NK-92 (cell line): ENCODE data around the gene SLC15A4.
"Not testable (repeated sequence)": the region's sequence is repeated elsewhere in the genome, so short reads cannot be mapped to it uniquely, and the experiment has no call there.

Experiments used
- DNase-seq: peaks from one replicate; lab custom pipeline; 2025; ENCODE audit not compliant: unreplicated experiment; lab: John Stamatoyannopoulos, UW

SLC15A4 gene

DNA sequence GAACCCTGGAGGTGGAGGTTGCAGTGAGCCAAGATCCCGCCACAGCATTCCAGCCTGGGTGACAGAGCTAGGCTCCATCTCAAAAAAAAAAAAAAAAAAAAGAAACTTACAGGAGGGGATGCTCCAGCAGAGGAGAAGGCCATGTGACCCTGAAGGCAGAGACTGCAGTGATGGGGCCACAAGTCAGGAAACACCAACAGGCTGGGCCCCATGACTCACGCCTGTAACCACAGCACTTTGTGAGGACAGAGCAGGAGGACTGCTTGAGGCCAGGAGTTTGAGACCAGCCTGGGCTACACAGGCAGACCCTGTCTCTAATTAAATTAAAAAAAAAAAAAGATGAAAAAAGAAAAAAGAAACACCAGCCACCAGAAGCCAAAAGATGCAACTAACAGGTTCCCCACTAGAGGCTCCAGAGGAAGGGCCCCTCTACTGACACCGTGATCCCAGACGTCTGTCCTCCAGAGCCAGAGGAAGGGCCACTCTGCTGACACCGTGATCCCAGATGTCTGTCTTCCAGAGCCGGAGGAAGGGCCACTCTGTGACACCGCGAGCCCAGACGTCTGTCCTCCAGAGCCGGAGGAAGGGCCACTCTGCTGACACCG, 20.4 kb upstream of the SLC15A4 start:
- no peak for DNase-seq

DNA sequence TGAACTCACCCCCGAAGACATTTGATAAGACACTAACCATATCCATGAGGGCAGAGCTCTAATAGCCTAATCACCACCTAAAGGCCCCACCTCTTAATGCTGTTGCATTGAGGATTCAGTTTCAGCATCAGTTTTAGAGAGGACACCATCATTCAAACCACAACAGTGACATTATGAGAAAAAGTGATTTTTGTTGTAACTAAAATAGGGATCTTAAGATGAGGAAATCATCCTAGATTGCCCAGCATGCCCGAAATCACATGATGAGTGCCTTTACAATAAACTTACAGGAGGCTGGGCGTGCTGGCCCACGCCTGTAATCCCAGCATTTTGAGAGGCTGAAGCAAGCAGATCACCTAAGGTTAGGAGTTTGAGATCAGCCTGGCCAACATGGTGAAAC, 19.8 kb upstream of the SLC15A4 start:
- no peak for DNase-seq

DNA sequence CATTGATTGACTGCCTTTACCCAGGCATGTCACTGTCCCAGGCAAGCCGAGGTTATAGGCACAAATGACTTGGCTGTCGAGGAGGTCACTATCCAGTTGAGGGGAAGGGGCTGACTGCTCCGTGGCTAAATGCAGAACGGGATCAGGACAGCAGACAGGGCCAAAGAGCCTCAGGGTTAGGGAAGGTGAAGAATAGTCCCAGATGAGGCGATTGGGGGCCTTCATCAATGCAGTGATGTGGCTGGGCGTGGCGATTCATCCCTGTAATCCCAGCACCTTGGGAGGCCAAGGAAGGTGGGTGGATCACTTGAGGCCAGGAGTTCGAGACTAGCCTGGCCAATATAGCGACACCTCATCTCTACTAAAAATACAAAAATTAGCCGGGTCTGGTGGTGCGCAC, 18.8 kb upstream of the SLC15A4 start:
- no peak for DNase-seq

DNA sequence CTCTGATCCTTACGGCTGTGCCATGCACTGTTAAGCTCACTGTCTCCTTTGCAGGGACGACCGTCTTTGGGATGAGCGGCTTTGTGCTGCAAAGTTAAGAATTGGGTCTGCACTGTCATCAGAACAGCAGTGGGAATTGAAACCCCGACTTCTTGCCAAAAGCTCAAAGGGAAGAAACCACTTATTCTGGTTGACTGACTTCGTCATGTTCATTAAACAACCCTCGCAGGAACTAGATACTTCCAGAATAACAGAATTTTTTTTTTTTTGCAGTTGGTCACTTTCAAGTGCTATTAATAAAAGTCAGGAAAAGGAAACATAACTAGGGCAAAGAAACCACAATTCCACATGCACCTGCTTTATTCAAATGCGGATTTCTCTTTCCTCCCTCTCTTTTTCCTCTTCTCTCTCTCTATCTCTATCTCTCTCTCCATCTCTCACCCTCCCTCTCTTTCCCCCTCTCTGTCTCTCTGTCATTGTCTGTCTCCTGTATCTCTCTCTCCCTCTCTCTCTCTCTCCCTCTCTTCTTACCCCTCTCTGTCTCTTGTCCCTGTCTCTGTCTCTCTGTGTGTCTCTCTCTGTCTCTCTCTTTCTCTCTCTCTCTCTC, 17.2 kb upstream of the SLC15A4 start:
- no peak for DNase-seq

DNA sequence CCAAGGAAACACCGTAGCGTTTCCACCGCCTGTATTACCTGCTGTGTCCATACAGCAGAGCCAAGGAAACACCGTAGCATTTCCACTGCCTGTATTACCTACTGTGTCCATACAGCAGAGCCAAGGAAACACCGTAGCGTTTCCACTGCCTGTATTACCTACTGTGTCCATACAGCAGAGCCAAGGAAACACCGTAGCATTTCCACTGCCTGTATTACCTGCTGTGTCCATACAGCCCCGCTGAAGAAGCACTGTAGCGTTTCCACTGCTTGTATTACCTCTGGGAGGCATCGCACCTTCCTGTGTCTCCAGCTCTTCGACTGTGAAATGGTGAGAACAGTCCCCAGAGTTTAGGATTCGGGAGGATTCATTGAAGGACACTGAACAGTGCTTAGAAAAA, 16.1 kb upstream of the SLC15A4 start:
- not testable (repeated sequence) for DNase-seq

DNA sequence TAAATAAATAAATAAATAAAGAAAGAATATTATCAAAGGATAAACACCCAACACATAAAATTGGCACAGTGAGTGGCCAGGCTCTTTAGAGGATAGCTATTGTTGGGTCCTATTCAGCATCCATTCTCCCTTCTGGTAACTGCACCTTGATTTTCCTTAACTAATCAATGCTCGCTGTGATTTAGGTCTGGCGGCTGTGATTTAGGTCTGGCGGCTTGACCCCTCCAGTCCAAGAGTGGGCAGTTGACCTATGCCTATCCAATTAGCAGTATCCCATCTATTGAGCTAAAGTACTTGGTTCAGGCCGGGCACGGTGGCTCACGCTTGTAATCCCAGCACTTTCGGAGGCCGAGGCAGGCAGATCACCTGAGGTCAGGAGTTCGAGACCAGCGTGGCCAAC, 9.7 kb upstream of the SLC15A4 start:
- DNase-seq = no peak

DNA sequence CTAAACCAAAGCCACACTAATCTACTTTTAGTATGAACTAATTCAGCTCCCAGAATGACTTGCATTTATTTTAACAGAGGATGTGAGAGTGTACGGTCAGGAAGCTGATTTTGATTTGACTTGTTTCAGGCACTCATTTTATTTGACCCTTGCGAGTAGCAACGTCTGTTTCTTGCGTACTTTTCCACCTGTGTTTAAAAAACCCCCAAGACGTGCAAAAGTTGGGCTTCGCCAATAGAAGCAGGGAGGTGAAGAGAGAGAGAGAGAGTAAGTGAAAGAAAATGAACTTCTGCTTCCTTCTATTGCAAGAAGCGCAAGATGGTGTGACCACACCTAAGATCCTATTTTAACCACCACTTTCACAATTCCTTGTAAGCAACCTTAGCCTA, 6.7 kb upstream of the SLC15A4 start:
- no peak for DNase-seq

DNA sequence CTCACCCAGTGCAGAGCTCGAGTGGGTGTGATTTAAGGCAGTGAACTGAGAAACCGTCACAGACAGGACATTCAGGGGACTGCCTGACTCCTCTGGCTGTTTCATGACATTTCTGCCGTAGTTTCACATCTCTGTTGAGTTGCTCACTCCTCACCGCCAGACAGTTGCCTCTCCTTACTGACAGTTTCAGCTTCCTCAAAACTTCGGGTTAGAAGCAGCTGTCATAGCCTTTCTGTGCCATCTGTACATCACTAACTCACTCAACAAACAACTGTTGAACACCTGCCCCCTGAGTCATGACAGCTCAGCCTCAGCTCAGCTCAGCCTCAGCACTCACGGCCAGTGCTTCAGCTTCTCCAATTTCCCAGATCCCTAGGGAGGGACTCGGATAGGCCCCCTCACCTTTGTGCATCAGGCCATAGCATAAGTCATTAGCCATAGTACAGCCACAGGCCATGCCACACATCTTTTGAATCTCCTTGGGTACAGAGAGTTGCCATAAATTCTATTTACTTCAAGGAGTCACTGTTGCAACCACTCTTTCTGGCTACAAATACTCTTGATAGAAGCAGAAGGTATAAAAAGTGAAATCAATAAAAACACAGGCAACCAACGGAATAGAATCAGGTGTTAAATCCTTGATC, 6.2 kb upstream of the SLC15A4 start:
- DNase-seq = no peak

DNA sequence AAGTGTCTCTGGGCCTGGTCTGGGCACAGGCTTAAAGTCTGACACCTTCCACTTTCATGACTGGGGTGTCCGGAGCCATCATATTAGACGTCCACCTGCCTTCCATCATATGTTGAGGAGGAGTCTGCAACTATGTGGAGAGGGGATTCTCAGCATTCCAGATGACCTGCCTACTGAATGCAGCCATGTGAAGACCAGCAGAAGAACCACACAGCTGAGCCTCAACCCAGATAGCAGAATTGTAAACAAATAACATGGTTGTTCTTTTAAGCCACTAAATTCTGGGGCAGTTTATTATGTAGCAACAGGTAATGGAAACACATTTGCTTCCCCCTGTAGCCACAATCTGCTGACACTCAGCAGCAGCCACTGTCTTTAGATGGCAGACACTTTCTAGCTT, 4.0 kb upstream of the SLC15A4 start:
- DNase-seq = no peak

DNA sequence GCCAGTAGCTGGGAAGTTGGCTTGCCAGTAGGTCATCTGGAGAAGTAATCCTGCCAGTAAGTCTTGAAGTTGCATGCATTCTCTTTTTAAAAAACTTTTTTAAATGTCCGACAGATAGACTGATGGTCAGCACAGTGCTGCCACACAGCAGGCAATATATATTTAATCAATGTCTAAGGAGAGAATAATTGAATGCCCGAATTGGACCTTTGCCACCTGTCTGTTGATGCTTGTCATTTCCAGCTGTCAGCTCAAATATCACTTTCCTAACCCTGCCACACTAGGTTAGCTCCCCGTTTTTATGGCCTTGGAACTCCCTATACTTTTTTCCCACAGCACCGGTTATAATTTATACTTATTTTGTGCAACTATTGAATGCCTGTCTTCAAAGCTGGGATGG, 2.1 kb upstream of the SLC15A4 start:
- no peak for DNase-seq

DNA sequence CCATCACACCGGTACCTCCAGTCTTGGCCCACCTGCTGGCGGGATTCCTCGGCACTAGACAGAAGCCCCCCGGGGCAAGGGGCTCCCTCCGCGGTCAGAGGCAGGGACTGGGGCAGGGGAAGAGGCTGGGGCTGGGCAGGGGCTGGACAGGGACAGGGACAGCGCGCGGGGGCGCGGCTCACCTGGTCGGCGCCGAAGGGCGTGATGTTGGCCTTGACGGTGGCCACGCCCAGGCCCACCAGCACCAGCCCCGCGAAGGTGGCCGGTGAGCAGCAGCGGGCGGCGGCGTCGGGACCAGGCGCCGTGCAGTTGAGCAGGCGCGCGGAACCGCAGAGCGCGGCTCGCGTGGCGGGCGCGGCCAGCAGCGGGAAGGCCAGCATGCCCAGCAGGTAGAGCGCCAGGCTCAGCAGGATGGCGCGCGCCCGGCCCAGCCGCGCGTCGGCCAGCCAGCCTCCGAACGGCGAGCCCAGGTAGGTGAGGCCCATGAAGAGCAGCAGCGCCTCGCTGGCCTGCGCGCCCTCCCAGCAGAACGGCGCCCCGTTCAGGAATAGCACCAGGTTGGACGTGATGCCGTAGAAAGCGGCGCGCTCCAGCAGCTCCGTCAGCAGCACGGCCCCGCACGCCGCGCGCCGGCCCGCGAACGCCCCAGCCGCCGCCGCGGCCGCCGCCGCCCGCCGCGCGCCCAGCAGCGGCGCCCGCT, 392 bp downstream of the SLC15A4 start:
- no peak for DNase-seq

DNA sequence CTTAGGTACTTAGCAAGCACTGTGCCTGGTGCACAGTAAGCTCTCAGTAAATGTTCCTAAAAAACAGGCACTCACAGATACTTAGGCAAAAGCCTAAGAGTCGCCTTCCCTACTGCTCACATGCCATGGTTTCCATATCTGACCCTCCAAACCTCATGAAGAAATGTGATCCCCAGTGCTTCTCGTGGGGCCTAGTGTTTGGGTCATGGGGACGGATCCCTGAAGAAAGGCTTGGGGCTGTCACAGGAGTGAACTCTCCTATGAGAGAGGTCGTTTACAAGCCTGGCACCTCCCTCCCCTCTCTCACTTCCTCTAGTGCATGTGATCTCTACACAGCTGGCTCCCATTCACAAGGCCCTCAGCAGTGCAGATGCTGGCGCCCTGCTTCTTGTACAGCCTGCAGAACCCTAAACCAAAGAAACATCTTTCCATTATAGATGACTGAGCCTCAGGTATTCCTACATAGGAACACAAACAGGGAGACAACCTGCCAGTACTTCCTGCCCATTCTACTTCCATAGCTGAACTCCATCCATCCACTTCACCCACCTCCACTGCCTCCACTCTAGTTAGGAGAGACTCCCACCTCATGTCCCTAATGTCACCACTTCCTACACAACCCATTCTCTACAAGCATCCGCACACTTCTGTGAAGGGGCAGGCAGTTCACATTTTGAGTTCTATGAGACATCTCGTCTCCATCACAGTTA, 2.9 kb downstream of the SLC15A4 start:
- DNase-seq = no peak

DNA sequence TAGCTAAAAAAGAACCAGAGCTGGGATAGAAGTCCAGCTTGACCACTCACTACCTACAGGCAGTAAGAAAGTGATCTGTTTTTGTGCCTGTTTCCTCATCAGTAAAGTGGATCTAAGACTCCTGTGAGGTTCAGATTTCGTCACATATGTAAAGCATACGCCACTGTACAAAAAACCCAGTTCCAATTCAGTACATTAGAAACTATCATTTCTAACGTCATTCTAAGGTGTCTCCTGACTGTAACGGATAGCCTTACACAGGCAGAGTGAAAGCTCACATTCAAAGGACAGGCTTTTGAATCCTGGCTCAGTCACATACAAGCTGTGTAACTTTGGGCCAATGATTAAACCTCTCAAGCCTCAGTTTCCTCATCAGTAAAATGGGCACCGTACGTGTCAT, 3.5 kb downstream of the SLC15A4 start:
- no peak for DNase-seq

DNA sequence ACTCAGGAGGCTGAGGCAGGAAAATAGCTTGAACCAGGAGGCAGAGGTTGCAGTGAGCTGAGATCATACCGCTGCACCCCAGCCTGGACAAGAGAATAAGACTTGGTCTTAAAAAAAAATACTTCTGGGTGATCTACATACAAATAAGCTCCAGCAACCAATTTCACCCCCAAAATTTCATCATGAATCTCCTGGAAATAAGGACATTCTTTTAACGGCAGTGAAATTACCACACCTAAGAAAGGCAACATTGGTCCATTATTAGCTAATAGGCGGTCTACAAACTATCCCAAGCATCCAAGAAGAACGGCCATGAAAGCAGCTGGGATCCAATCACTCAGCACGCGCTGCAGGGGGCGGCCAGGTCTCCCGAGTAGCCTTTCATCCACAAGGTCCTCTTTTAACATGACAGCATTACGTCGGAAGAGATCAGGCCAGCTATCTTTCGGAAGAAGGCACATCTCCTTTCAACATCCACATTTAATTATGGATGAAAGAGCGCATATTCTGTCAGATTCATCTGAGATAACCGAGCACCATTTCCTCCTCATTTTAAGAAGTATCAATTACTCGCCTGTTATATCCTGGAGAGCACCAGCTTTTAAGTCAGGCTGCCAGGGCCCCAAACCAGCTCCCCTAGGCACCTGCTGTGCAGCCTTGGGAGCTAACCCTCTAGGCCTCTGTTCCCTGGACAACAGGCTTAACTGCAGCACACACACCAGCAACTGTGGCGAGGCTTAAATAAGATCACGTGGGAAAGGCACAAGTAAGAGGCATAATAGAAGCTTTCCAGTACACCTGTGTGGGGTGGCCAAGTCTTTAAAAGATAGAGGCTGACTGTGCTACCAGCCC, 4.2 kb downstream of the SLC15A4 start:
- no peak for DNase-seq

DNA sequence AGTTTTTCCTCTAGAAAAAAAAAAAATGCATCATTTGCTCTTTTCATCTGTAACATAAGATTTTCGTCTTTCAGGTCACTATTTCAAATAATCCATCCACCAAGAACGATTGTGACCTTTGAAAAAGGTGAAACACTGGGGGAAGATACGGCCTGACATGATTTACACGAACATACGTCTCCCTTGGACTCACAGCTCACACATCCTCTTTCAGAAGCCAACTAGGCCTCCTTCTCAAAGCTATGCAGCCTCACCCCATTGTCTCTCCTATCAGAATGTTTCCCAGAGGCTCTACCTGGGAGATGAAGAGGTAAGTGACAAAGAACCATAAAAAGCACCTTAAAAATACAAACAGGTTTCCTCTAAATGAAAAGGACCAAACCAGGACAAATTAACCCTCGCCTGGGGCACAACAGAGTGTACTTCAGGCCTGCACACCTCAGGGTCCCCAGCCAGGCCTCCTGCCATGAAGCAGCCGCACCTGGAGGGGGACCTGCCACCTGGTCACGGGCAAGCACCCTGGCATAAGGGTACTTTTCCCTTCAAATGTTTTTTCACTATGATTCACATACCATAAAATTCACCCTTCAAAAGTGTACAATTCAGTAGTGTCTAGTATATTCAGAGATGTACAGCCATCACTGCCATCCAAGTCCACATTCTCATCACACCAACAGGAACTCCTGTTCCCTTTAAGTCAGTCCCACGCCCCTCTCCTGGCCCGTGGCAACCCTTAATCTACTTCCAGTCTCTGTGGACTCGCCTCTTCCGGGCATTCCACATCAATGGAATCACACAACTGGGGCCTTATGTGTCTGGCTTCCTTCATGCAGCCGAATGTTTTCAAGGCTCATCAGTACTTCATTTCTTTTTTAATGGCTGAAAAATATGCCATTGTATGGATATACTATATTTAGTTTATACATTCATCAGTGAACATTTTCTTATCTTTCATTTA, 5.4 kb downstream of the SLC15A4 start:
- no peak for DNase-seq

DNA sequence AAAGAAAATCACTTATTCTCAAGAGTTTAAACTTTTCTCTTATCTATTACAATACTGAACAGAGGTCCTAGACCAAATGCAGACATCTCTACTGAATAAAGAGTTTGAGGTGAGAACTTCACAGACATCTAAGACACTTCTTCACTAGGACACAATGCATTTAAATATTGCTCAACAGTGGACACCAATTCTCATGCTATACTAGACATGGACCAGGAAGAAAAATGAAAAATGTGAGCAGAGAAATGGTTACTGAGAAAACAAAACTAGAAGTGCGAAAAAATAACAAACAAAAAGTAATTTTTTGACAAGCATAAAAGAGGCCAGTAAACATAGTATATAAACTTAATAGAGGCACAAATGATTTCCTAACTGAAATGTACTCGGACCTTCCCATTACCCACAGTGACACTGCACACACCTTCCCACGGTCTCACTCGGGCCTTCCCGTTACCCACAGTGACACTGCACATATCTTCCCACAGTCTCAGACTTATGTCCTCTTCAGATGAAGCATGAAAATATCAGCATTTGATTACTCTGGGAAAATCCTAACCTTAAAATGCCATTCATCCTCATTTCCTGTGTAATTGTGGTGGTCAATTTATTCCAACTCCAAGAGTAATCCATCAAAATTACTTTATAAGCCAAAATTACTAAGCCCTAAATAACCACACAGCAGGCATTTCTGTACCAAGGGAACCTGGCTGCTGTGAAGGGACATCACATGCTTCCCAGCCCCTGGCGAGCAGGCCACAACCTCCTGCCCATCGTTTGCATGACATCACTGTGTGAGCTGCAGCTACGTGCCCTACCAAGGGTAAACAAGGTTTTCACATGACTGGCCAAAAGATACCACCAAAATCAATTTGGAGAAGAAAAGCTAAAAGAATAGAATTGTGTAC, 6.4 kb downstream of the SLC15A4 start:
- DNase-seq = no peak

DNA sequence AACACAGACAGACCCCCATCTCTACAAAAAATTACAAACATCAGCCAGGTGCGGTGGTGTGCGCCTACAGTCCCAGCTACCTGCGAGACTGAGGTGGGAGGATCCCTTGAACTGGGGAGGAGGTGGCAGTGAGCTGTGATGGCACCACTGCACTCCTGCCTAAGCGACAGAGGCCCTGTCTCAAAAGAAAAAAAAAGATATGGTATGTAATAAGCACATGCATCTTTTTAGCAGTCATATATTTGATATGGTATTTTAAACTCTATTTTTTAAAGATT, 7.2 kb downstream of the SLC15A4 start:
- no peak for DNase-seq

DNA sequence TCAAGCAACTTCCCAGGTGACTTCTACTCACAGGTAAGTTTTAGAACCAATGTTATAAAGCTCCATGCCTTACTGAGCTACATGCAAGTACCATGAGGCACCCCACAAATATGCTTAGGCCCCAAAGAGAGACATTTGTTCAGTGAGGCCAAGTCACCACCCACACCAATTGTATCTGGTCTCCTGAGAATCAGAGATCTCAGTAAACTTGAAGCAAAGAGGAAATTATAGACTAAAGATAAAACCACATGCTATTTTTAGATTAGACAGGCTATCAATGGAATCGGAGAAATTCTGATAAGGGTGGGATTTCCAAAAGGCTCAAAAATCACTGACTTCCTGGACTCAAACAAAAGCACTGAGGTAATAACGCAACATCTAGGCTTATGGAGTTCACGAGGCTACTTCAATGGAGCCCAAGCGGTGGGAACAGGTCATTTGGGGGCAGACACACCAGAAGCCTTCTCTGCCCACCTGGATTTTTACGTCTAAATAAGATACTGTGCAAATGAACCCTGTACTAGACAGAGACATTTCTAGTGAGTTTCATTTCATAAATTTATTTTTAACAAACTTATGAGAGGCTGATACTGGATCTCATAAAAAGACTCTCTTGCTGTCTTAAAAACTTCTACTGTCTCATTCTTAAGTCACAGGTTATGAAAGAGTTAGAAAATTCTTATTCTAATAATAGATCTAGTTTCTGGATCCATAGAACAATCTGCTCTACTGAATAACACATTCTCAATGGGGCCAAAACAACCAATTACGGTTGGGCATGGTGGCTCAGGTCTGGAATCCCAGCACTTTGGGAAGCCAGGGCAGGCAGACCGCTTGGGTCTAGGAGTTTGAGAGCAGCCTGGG, 7.7 kb downstream of the SLC15A4 start:
- no peak for DNase-seq
